Glomerular endothelial cell (primary cell): Measurements from ENCODE around the gene GUCY2C. TPM values are rescaled to one million over a fixed set of nuclear protein-coding genes. Genes with fewer than 3 reads are reported as not detected.
"Not testable (repeated sequence)": the region's sequence is repeated elsewhere in the genome, so short reads cannot be mapped to it uniquely, and the experiment has no call there.

Experiments
- DNase-seq: peaks from one replicate; pipeline ENCODE4 v3.0.0-alpha.2; 2011; ENCODE audit warnings: low read depth, low spot score; ENCODE audit errors: extremely low read depth
- total RNA-seq: library from RNA; depleted of rRNA; stranded (reverse); fragments of >200 nt; gene quantifications from 2 replicates; pipeline ENCODE4 v1.2.3, GENCODE V29; 2015

The GUCY2C gene
- total RNA-seq, 1 donor from 2014 or later: not detected

- no peak for DNase-seq
These were observed 7.3 kb downstream of the GUCY2C start for GRCh38 chr12:14689144-14689543.

GRCh38 chr12:14682231-14682630 lies 14.2 kb downstream of the GUCY2C start:
- DNase-seq: not testable (repeated sequence)

GRCh38 chr12:14681625-14682024 lies 14.8 kb downstream of the GUCY2C start:
- no peak for DNase-seq

GRCh38 chr12:14681190-14681589 lies 15.2 kb downstream of the GUCY2C start:
- DNase-seq: no peak

GRCh38 chr12:14678547-14679150 lies 17.8 kb downstream of the GUCY2C start:
- no peak for DNase-seq

- no peak for DNase-seq
These were observed 27.8 kb downstream of the GUCY2C start for GRCh38 chr12:14668591-14668990.

GRCh38 chr12:14665354-14666348 lies 30.7 kb downstream of the GUCY2C start:
- DNase-seq: peak; percentile 9

- peak; percentile 14 for DNase-seq
These were observed 31.9 kb downstream of the GUCY2C start for GRCh38 chr12:14664434-14665023.

- DNase-seq: no peak
These were observed 33.4 kb downstream of the GUCY2C start for GRCh38 chr12:14663002-14663401.

- DNase-seq: no peak
These were observed 39.6 kb downstream of the GUCY2C start for GRCh38 chr12:14656846-14657245.

- no peak for DNase-seq
These were observed 41.1 kb downstream of the GUCY2C start for GRCh38 chr12:14655284-14655683.

GRCh38 chr12:14654842-14655241 lies 41.6 kb downstream of the GUCY2C start:
- DNase-seq: no peak

GRCh38 chr12:14654416-14654815 lies 42.0 kb downstream of the GUCY2C start:
- no peak for DNase-seq

- DNase-seq: no peak
These were observed 43.9 kb downstream of the GUCY2C start for GRCh38 chr12:14652483-14652882.

- DNase-seq: no peak
These were observed 45.0 kb downstream of the GUCY2C start for GRCh38 chr12:14651371-14651770.

- no peak for DNase-seq
These were observed 45.6 kb downstream of the GUCY2C start for GRCh38 chr12:14650789-14651188.

- DNase-seq: no peak
These were observed 49.2 kb downstream of the GUCY2C start for GRCh38 chr12:14647028-14647750.

GRCh38 chr12:14643251-14643650 lies 53.1 kb downstream of the GUCY2C start:
- DNase-seq: no peak

- no peak for DNase-seq
These were observed 58.3 kb downstream of the GUCY2C start for GRCh38 chr12:14638066-14638465.

- no peak for DNase-seq
These were observed 60.6 kb downstream of the GUCY2C start for GRCh38 chr12:14635776-14636175.

GRCh38 chr12:14630793-14631192 lies 65.6 kb downstream of the GUCY2C start:
- DNase-seq: no peak
